Astrocyte (in vitro differentiated cells and primary cell): ENCODE data around the gene HASPIN. TPM values are rescaled to one million over a fixed set of nuclear protein-coding genes. Genes with fewer than 3 reads are reported as not detected.

ENCODE experiments used
- DNase-seq: peaks from one replicate; pipeline ENCODE4 v3.0.0-alpha.2; 2010; ENCODE audit warnings: low read depth
- FAIRE-seq: peaks from 2 replicates; lab custom pipeline; 2011; peaks lifted over from hg19 to GRCh38; lab: Jason Lieb, UNC
- H2AFZ ChIP-seq: 2 replicates; pipeline ENCODE4 v1.6.0; 2012; ENCODE audit warnings: low read depth, low read length, inconsistent platforms
- H3K27ac ChIP-seq: 2 replicates; pipeline ENCODE4 v1.5.1; 2011; ENCODE audit warnings: low read depth, low read length, inconsistent platforms
- H3K27me3 ChIP-seq: 2 replicates; pipeline ENCODE4 v1.6.0; 2011; ENCODE audit warnings: low read length, inconsistent platforms; ENCODE audit not compliant: insufficient read depth
- H3K36me3 ChIP-seq: 2 replicates; pipeline ENCODE4 v1.5.1; 2011; ENCODE audit warnings: low read length, inconsistent platforms; ENCODE audit not compliant: insufficient read depth
- H3K4me1 ChIP-seq: 2 replicates; pipeline ENCODE4 v1.5.1; 2011; ENCODE audit warnings: low read length, inconsistent platforms; ENCODE audit not compliant: insufficient read depth
- H3K4me2 ChIP-seq: 2 replicates; pipeline ENCODE4 v1.6.0; 2012; ENCODE audit warnings: low read length, inconsistent platforms
- H3K4me3 ChIP-seq: 2 replicates; pipeline ENCODE4 v1.5.1; 2011; ENCODE audit warnings: low read depth, mild to moderate bottlenecking, low read length, inconsistent platforms; ENCODE audit not compliant: insufficient read depth
- H3K79me2 ChIP-seq: 2 replicates; pipeline ENCODE4 v1.6.0; 2012; ENCODE audit warnings: mild to moderate bottlenecking, low read length, inconsistent platforms; ENCODE audit not compliant: insufficient read depth
- H3K9ac ChIP-seq: 2 replicates; pipeline ENCODE4 v1.6.0; 2012; ENCODE audit warnings: mild to moderate bottlenecking, low read length, inconsistent platforms
- H3K9me3 ChIP-seq: 2 replicates; pipeline ENCODE4 v1.5.1; 2012; ENCODE audit warnings: low read depth, mild to moderate bottlenecking, low read length, inconsistent platforms; ENCODE audit not compliant: insufficient read depth
- H4K20me1 ChIP-seq: 2 replicates; pipeline ENCODE4 v1.6.0; 2012; ENCODE audit warnings: low read length, inconsistent platforms; ENCODE audit not compliant: insufficient read depth
- H3K27ac Mint-ChIP-seq: one replicate; pipeline ENCODE4 v1.8.0; 2021; ENCODE audit warnings: mild to moderate bottlenecking, mixed read lengths; ENCODE audit not compliant: unreplicated experiment
- H3K27me3 Mint-ChIP-seq: one replicate; pipeline ENCODE4 v1.8.0; 2021; ENCODE audit warnings: low read depth, mixed read lengths; ENCODE audit not compliant: unreplicated experiment
- H3K36me3 Mint-ChIP-seq: one replicate; pipeline ENCODE4 v1.8.0; 2021; ENCODE audit warnings: low read depth, mixed read lengths; ENCODE audit not compliant: unreplicated experiment
- H3K4me1 Mint-ChIP-seq: one replicate; pipeline ENCODE4 v1.8.0; 2021; ENCODE audit warnings: low read depth, mixed read lengths; ENCODE audit not compliant: unreplicated experiment
- H3K4me3 Mint-ChIP-seq: one replicate; pipeline ENCODE4 v1.8.0; 2021; ENCODE audit warnings: mild to moderate bottlenecking, moderate library complexity, mixed read lengths; ENCODE audit not compliant: unreplicated experiment
- H3K9me3 Mint-ChIP-seq: one replicate; pipeline ENCODE4 v1.8.0; 2021; ENCODE audit warnings: mild to moderate bottlenecking, mixed read lengths; ENCODE audit not compliant: unreplicated experiment
- CTCF ChIP-seq: IDR thresholded peaks from 2 replicates; pipeline ENCODE4 v1.5.1; 2011; ENCODE audit warnings: low read depth, mild to moderate bottlenecking, inconsistent platforms, low read length, moderate library complexity; ENCODE audit not compliant: insufficient read depth
- EZH2 ChIP-seq: IDR thresholded peaks from 2 replicates; pipeline ENCODE4 v1.6.1; 2012; ENCODE audit warnings: mild to moderate bottlenecking, low read length, inconsistent platforms; ENCODE audit not compliant: insufficient read depth
- total RNA-seq: library from RNA; stranded (reverse); gene quantifications from 2 replicates; pipeline ENCODE4 v1.2.1, GENCODE V29; 2021

The HASPIN gene
- total RNA-seq, 1 donor from 2014 or later, result 2.4 TPM

- peaks cover 15% of the 10 kb centered on the region for H3K27me3 ChIP-seq
- peaks cover 11% of the 10 kb centered on the region for H3K4me1 Mint-ChIP-seq
- H3K9me3 Mint-ChIP-seq, result no peaks in the 10 kb centered on the region
- H4K20me1 ChIP-seq, result no peaks in the 10 kb centered on the region
- H3K4me3 ChIP-seq, result no peak overlapping the region
- peaks cover 10% of the 10 kb centered on the region for H3K4me1 ChIP-seq
- H3K27me3 Mint-ChIP-seq, result peaks cover 11% of the 10 kb centered on the region
- H3K9me3 ChIP-seq, result no peaks in the 10 kb centered on the region
- no peaks in the 10 kb centered on the region for H3K79me2 ChIP-seq
- H3K36me3 Mint-ChIP-seq, result peaks cover 4% of the 10 kb centered on the region
- FAIRE-seq (no peak), DNase-seq (no peak)
- H3K4me3 Mint-ChIP-seq, result no peak overlapping the region
- no peak for TF ChIP-seq CTCF
- TF ChIP-seq EZH2, result no peak
- no peak overlapping the region for H3K27ac ChIP-seq
- H3K27ac Mint-ChIP-seq, result no peak overlapping the region
- H3K36me3 ChIP-seq, result no peaks in the 10 kb centered on the region
- no peak overlapping the region for H3K4me2 ChIP-seq
- no peak overlapping the region for H2AFZ ChIP-seq
- no peak overlapping the region for H3K9ac ChIP-seq
Observed at GRCh38 chr17:3682033-3682432, 41.7 kb upstream of the HASPIN start.

GRCh38 chr17:3683054-3683511, 40.6 kb upstream of the HASPIN start:
- no peak for FAIRE-seq
- peaks cover 8% of the 10 kb centered on the region for H3K4me1 ChIP-seq
- no peak overlapping the region for H3K4me2 ChIP-seq
- no peak overlapping the region for H3K4me3 Mint-ChIP-seq
- no peaks in the 10 kb centered on the region for H4K20me1 ChIP-seq
- no peak overlapping the region for H3K9ac ChIP-seq
- H3K4me3 ChIP-seq, result no peak overlapping the region
- no peaks in the 10 kb centered on the region for H3K79me2 ChIP-seq
- no peak overlapping the region for H3K27ac ChIP-seq
- H3K9me3 Mint-ChIP-seq, result no peaks in the 10 kb centered on the region
- H3K9me3 ChIP-seq, result no peaks in the 10 kb centered on the region
- H3K27me3 ChIP-seq, result peaks cover 17% of the 10 kb centered on the region
- TF ChIP-seq EZH2 (no peak), CTCF (peak; percentile 79)
- peaks cover 11% of the 10 kb centered on the region for H3K27me3 Mint-ChIP-seq
- DNase-seq, result no peak
- H3K4me1 Mint-ChIP-seq, result peaks cover 5% of the 10 kb centered on the region
- H3K36me3 ChIP-seq, result no peaks in the 10 kb centered on the region
- no peak overlapping the region for H3K27ac Mint-ChIP-seq
- peaks cover 2% of the 10 kb centered on the region for H3K36me3 Mint-ChIP-seq
- no peak overlapping the region for H2AFZ ChIP-seq

GRCh38 chr17:3685174-3685573, 38.5 kb upstream of the HASPIN start:
- no peaks in the 10 kb centered on the region for H3K79me2 ChIP-seq
- H3K27ac ChIP-seq, result no peak overlapping the region
- H3K4me2 ChIP-seq, result no peak overlapping the region
- Mint-ChIP-seq H3K9me3 (no peaks in the 10 kb centered on the region), H3K4me3 (no peak overlapping the region), H3K36me3 (peaks cover 2% of the 10 kb centered on the region), H3K27ac (no peak overlapping the region), H3K4me1 (no peaks in the 10 kb centered on the region), H3K27me3 (peaks cover 18% of the 10 kb centered on the region)
- H3K9me3 ChIP-seq, result no peaks in the 10 kb centered on the region
- no peaks in the 10 kb centered on the region for H3K36me3 ChIP-seq
- H3K4me3 ChIP-seq, result no peak overlapping the region
- H3K9ac ChIP-seq, result no peak overlapping the region
- TF ChIP-seq EZH2 (no peak), CTCF (no peak)
- H2AFZ ChIP-seq, result no peak overlapping the region
- no peak for DNase-seq
- no peak for FAIRE-seq
- H3K4me1 ChIP-seq, result no peaks in the 10 kb centered on the region
- H4K20me1 ChIP-seq, result no peaks in the 10 kb centered on the region
- peaks cover 19% of the 10 kb centered on the region for H3K27me3 ChIP-seq
